SK-N-SH (cell line): Measurements from ENCODE around the gene IRF2BP2. TPM values are rescaled to one million over a fixed set of nuclear protein-coding genes. Genes with fewer than 3 reads are reported as not detected.

Experiments used
- CHD2 ChIP-seq: fragments of 150-350 bp; IDR thresholded peaks from 2 replicates; pipeline ENCODE4 v1.6.1; 2018; ENCODE audit warnings: low read length; ENCODE audit not compliant: partially characterized antibody
- EZH2phosphoT487 ChIP-seq: fragments of 200-600 bp; sonication (generic); IDR thresholded peaks from 2 replicates; pipeline ENCODE4 v1.6.1; 2017; ENCODE audit warnings: low read depth, mixed run types, mild to moderate bottlenecking, antibody characterized with exemption, moderate library complexity, borderline replicate concordance
- FOSL2 ChIP-seq: IDR thresholded peaks from 2 replicates; pipeline ENCODE4 v1.4.0; 2012; ENCODE audit warnings: low read depth, mild to moderate bottlenecking, moderate library complexity, borderline replicate concordance
- FOXJ3 ChIP-seq: sonication (generic); formaldehyde crosslinking; IDR thresholded peaks from 2 replicates; pipeline ENCODE4 v1.5.1; 2020; ENCODE audit warnings: mild to moderate bottlenecking, missing genetic modification reagents
- FOXM1 ChIP-seq: IDR thresholded peaks from 2 replicates; pipeline ENCODE4 v1.4.0; 2012; ENCODE audit warnings: low read depth, mild to moderate bottlenecking
- GABPA ChIP-seq: IDR thresholded peaks from 2 replicates; pipeline ENCODE4 v1.4.0; 2012; ENCODE audit warnings: low read depth, mild to moderate bottlenecking
- GATA2 ChIP-seq: sonication (generic); formaldehyde crosslinking; IDR thresholded peaks from 2 replicates; pipeline ENCODE4 v1.5.0; 2020; ENCODE audit warnings: mild to moderate bottlenecking, missing genetic modification reagents
- JUND ChIP-seq: IDR thresholded peaks from 2 replicates; pipeline ENCODE4 v1.4.0; 2012
- MEF2A ChIP-seq: IDR thresholded peaks from 2 replicates; pipeline ENCODE4 v1.4.0; 2012; ENCODE audit warnings: low read depth, borderline replicate concordance
- MXI1 ChIP-seq: IDR thresholded peaks from 2 replicates; pipeline ENCODE4 v1.6.1; 2012; ENCODE audit warnings: mild to moderate bottlenecking, low read depth, low read length, improper control_type of control experiment
- NFIC ChIP-seq: IDR thresholded peaks from 2 replicates; pipeline ENCODE4 v1.4.0; 2012; ENCODE audit warnings: borderline replicate concordance
- NRF1 ChIP-seq: IDR thresholded peaks from 2 replicates; pipeline ENCODE4 v1.6.1; 2012; ENCODE audit warnings: low read depth, mild to moderate bottlenecking, low read length
- POLR2AphosphoS5 ChIP-seq: IDR thresholded peaks from 2 replicates; pipeline ENCODE4 v1.6.1; 2012; ENCODE audit warnings: low read depth, low read length
- RAD21 ChIP-seq: IDR thresholded peaks from 2 replicates; pipeline ENCODE4 v1.6.1; 2012; ENCODE audit warnings: mild to moderate bottlenecking, low read length
- RFX5 ChIP-seq: IDR thresholded peaks from 2 replicates; pipeline ENCODE4 v1.6.1; 2012; ENCODE audit warnings: mild to moderate bottlenecking, improper control_type of control experiment, low read length
- SIN3A ChIP-seq: IDR thresholded peaks from 2 replicates; pipeline ENCODE4 v1.6.1; 2012; ENCODE audit warnings: low read depth, mild to moderate bottlenecking, low read length, moderate library complexity, borderline replicate concordance
- SMC3 ChIP-seq: IDR thresholded peaks from 2 replicates; pipeline ENCODE4 v1.6.1; 2012; ENCODE audit warnings: low read depth, low read length, improper control_type of control experiment
- TCF12 ChIP-seq: IDR thresholded peaks from 2 replicates; pipeline ENCODE4 v1.4.0; 2012
- TEAD4 ChIP-seq: IDR thresholded peaks from 2 replicates; pipeline ENCODE4 v1.4.0; 2012; ENCODE audit warnings: mild to moderate bottlenecking, borderline replicate concordance; ENCODE audit not compliant: insufficient read depth
- YY1 ChIP-seq: IDR thresholded peaks from 2 replicates; pipeline ENCODE4 v1.4.0; 2012; ENCODE audit warnings: low read depth, mild to moderate bottlenecking
- polyA plus RNA-seq, 3 experiments: library from polyadenylated mRNA; depleted of rRNA; stranded (reverse); fragments of >200 nt; gene quantifications; 2 replicates each; pipeline ENCODE4 v1.2.3, GENCODE V29; 2012
- TF ChIP-seq, protein P1 (sequence below): IDR thresholded peaks from 2 replicates; pipeline ENCODE4 v1.4.0; 2012; ENCODE audit warnings: low read depth, borderline replicate concordance
- TF ChIP-seq, protein P2 (sequence below): fragments of 200-600 bp; sonication (generic); IDR thresholded peaks from 2 replicates; pipeline ENCODE4 v1.6.1; 2017; ENCODE audit warnings: antibody characterized with exemption, mild to moderate bottlenecking, moderate library complexity
- TF ChIP-seq, protein P3 (sequence below): IDR thresholded peaks from 2 replicates; pipeline ENCODE4; 2012
- TF ChIP-seq, protein P4 (sequence below): IDR thresholded peaks from 2 replicates; pipeline ENCODE4 v1.4.0; 2012; ENCODE audit warnings: low read depth, borderline replicate concordance
- TF ChIP-seq, protein P5 (sequence below): IDR thresholded peaks from 2 replicates; pipeline ENCODE4 v1.4.0; 2012; ENCODE audit warnings: low read depth

Gene IRF2BP2
- polyA plus RNA-seq, 1 of the 3 experiments (the other 2 are of a cell fraction): 73.9 TPM

DNA sequence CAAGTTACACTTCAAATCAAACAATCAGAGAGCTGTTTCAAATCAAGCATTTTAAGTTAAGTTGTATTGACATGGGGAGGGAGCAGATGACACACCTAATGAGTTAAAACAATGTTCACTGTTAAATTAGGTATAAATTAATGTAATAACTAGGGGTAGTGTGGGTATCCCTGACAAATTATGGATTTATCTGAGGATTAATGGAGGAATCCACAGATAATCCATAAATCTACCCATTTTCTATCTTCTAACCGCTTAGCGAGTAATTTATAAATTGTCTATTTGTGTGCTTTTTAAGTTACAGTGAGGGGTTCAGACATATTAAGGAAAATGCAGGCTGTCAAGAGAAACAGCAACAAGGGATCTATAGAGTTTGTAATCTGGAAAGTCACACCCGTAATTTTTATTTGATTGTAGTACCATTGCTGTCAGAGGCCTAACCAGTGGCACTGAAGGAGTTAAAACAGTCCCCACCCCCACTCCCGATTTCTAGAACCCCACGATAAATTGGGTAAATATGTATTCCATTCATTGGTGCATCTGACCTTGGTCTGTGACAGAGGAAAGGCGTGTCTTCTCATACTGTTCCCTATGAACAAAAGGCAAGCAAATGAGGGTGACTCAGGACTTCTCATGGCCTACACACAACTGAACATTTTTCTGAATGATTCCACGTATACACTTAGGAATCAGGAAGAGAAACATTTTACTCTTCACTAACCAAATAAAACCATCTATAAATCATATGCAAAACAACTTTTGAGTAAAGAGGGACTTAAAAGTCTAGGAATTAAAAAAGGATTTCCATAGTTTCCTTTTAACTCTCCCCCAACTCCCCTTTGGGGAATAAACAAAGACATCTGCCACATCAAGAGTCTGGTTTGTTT is 7.4 kb downstream of the IRF2BP2 start (continued):
- TF ChIP-seq, protein P1, sequence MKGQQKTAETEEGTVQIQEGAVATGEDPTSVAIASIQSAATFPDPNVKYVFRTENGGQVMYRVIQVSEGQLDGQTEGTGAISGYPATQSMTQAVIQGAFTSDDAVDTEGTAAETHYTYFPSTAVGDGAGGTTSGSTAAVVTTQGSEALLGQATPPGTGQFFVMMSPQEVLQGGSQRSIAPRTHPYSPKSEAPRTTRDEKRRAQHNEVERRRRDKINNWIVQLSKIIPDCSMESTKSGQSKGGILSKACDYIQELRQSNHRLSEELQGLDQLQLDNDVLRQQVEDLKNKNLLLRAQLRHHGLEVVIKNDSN: no peak
- TF ChIP-seq, protein P2, sequence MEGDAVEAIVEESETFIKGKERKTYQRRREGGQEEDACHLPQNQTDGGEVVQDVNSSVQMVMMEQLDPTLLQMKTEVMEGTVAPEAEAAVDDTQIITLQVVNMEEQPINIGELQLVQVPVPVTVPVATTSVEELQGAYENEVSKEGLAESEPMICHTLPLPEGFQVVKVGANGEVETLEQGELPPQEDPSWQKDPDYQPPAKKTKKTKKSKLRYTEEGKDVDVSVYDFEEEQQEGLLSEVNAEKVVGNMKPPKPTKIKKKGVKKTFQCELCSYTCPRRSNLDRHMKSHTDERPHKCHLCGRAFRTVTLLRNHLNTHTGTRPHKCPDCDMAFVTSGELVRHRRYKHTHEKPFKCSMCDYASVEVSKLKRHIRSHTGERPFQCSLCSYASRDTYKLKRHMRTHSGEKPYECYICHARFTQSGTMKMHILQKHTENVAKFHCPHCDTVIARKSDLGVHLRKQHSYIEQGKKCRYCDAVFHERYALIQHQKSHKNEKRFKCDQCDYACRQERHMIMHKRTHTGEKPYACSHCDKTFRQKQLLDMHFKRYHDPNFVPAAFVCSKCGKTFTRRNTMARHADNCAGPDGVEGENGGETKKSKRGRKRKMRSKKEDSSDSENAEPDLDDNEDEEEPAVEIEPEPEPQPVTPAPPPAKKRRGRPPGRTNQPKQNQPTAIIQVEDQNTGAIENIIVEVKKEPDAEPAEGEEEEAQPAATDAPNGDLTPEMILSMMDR: no peak
- TF ChIP-seq SIN3A: 0 out of 2 replicates have a peak, but pooled peaks have one; percentile 37
- no peak for TF ChIP-seq RAD21
- TF ChIP-seq TCF12: peak; percentile 41
- TF ChIP-seq EZH2phosphoT487: no peak
- TF ChIP-seq, protein P3, sequence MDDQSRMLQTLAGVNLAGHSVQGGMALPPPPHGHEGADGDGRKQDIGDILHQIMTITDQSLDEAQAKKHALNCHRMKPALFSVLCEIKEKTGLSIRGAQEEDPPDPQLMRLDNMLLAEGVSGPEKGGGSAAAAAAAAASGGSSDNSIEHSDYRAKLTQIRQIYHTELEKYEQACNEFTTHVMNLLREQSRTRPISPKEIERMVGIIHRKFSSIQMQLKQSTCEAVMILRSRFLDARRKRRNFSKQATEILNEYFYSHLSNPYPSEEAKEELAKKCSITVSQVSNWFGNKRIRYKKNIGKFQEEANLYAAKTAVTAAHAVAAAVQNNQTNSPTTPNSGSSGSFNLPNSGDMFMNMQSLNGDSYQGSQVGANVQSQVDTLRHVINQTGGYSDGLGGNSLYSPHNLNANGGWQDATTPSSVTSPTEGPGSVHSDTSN: 0 out of 2 replicates have a peak, but pooled peaks have one; percentile 25
- no peak for TF ChIP-seq FOXJ3
- TF ChIP-seq, protein P4, sequence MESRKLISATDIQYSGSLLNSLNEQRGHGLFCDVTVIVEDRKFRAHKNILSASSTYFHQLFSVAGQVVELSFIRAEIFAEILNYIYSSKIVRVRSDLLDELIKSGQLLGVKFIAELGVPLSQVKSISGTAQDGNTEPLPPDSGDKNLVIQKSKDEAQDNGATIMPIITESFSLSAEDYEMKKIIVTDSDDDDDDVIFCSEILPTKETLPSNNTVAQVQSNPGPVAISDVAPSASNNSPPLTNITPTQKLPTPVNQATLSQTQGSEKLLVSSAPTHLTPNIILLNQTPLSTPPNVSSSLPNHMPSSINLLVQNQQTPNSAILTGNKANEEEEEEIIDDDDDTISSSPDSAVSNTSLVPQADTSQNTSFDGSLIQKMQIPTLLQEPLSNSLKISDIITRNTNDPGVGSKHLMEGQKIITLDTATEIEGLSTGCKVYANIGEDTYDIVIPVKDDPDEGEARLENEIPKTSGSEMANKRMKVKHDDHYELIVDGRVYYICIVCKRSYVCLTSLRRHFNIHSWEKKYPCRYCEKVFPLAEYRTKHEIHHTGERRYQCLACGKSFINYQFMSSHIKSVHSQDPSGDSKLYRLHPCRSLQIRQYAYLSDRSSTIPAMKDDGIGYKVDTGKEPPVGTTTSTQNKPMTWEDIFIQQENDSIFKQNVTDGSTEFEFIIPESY: no peak
- TF ChIP-seq JUND: peak; percentile 62
- no peak for TF ChIP-seq GABPA
- no peak for TF ChIP-seq MEF2A
- no peak for TF ChIP-seq RFX5
- TF ChIP-seq CHD2: no peak
- no peak for TF ChIP-seq SMC3
- peak; percentile 54 for TF ChIP-seq MXI1
- no peak for TF ChIP-seq TEAD4
- TF ChIP-seq NFIC: no peak
- no peak; the same call in 1 of the 2 replicates for TF ChIP-seq GATA2 (CRISPR knock-in tag)
- TF ChIP-seq YY1: no peak
- no peak for TF ChIP-seq NRF1
- TF ChIP-seq FOXM1: no peak
- TF ChIP-seq, protein P5, sequence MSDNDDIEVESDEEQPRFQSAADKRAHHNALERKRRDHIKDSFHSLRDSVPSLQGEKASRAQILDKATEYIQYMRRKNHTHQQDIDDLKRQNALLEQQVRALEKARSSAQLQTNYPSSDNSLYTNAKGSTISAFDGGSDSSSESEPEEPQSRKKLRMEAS: peak; percentile 47; the same call in 1 of the 2 replicates
- TF ChIP-seq FOSL2: peak; percentile 81
- TF ChIP-seq POLR2AphosphoS5: peak; percentile 69; the same call in 1 of the 2 replicates
